Osteoblast (primary cell): ENCODE measurements around the gene MRGPRX3. TPM values are rescaled to one million over a fixed set of nuclear protein-coding genes. Genes with fewer than 3 reads are reported as not detected.
A peak's percentile ranks its signal among the peaks of the same experiment; 100 is the strongest.

ENCODE experiments used
- DNase-seq: peaks from one replicate; pipeline ENCODE4 v3.0.0; 2011; ENCODE audit warnings: low spot score, mixed read lengths; ENCODE audit not compliant: insufficient read length; ENCODE audit errors: missing footprints
- H2AFZ ChIP-seq: 2 replicates; pipeline ENCODE4 v1.6.0; 2011; ENCODE audit warnings: mild to moderate bottlenecking, low read length
- H3K27ac ChIP-seq: 2 replicates; pipeline ENCODE4 v1.5.1; 2011; ENCODE audit warnings: mild to moderate bottlenecking, low read depth, low read length, moderate library complexity
- H3K27me3 ChIP-seq: 2 replicates; pipeline ENCODE4 v1.6.0; 2012; ENCODE audit warnings: mild to moderate bottlenecking, control low read depth, inconsistent platforms, low read length, moderate library complexity; ENCODE audit not compliant: insufficient read depth
- H3K36me3 ChIP-seq: 2 replicates; pipeline ENCODE4 v1.5.1; 2011; ENCODE audit warnings: mild to moderate bottlenecking, low read length, control low read depth, moderate library complexity; ENCODE audit not compliant: insufficient read depth
- H3K4me1 ChIP-seq: 2 replicates; pipeline ENCODE4 v1.5.1; 2011; ENCODE audit warnings: mild to moderate bottlenecking, low read length, control low read depth, moderate library complexity; ENCODE audit not compliant: insufficient read depth
- H3K4me2 ChIP-seq: 2 replicates; pipeline ENCODE4 v1.6.0; 2011; ENCODE audit warnings: mild to moderate bottlenecking, low read length; ENCODE audit not compliant: insufficient read depth
- H3K4me3 ChIP-seq: fragments of 200-600 bp; sonication (generic); 3 replicates; pipeline ENCODE4 v1.5.1; 2012; ENCODE audit warnings: mild to moderate bottlenecking, low read length, inconsistent platforms; ENCODE audit not compliant: insufficient read depth
- H3K79me2 ChIP-seq: 2 replicates; pipeline ENCODE4 v1.6.0; 2012; ENCODE audit warnings: mild to moderate bottlenecking, low read length, control low read depth, inconsistent platforms; ENCODE audit not compliant: insufficient read depth
- H3K9me3 ChIP-seq: 2 replicates; pipeline ENCODE4 v1.5.1; 2011; ENCODE audit warnings: low read depth, low read length, control low read depth
- H4K20me1 ChIP-seq: 2 replicates; pipeline ENCODE4 v1.6.0; 2012; ENCODE audit warnings: mild to moderate bottlenecking, low read length, control low read depth; ENCODE audit not compliant: insufficient read depth
- total RNA-seq: library from RNA; depleted of rRNA; stranded (reverse); fragments of >200 nt; gene quantifications from 2 replicates; pipeline ENCODE4 v1.2.3, GENCODE V29; 2012
- TF ChIP-seq, protein P1 (sequence below): IDR thresholded peaks from 2 replicates; pipeline ENCODE4 v1.5.1; 2011; ENCODE audit warnings: mild to moderate bottlenecking, low read depth, low read length, moderate library complexity; ENCODE audit errors: extremely low read depth

Gene MRGPRX3
- total RNA-seq, 1 donor = not detected

GRCh38 chr11:18093959-18094358 lies 38.4 kb upstream of the MRGPRX3 start:
- Histone ChIP-seq H3K4me1 (no peaks in the 10 kb centered on the region), H3K27ac (no peak overlapping the region), H3K79me2 (peaks cover 3% of the 10 kb centered on the region), H3K27me3 (no peaks in the 10 kb centered on the region), H2AFZ (no peak overlapping the region), H3K36me3 (peaks cover 11% of the 10 kb centered on the region), H4K20me1 (no peaks in the 10 kb centered on the region), H3K4me2 (no peak overlapping the region), H3K9me3 (no peaks in the 10 kb centered on the region), H3K4me3 (no peak overlapping the region)
- DNase-seq = no peak
- TF ChIP-seq, protein P1, sequence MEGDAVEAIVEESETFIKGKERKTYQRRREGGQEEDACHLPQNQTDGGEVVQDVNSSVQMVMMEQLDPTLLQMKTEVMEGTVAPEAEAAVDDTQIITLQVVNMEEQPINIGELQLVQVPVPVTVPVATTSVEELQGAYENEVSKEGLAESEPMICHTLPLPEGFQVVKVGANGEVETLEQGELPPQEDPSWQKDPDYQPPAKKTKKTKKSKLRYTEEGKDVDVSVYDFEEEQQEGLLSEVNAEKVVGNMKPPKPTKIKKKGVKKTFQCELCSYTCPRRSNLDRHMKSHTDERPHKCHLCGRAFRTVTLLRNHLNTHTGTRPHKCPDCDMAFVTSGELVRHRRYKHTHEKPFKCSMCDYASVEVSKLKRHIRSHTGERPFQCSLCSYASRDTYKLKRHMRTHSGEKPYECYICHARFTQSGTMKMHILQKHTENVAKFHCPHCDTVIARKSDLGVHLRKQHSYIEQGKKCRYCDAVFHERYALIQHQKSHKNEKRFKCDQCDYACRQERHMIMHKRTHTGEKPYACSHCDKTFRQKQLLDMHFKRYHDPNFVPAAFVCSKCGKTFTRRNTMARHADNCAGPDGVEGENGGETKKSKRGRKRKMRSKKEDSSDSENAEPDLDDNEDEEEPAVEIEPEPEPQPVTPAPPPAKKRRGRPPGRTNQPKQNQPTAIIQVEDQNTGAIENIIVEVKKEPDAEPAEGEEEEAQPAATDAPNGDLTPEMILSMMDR = no peak

DNA sequence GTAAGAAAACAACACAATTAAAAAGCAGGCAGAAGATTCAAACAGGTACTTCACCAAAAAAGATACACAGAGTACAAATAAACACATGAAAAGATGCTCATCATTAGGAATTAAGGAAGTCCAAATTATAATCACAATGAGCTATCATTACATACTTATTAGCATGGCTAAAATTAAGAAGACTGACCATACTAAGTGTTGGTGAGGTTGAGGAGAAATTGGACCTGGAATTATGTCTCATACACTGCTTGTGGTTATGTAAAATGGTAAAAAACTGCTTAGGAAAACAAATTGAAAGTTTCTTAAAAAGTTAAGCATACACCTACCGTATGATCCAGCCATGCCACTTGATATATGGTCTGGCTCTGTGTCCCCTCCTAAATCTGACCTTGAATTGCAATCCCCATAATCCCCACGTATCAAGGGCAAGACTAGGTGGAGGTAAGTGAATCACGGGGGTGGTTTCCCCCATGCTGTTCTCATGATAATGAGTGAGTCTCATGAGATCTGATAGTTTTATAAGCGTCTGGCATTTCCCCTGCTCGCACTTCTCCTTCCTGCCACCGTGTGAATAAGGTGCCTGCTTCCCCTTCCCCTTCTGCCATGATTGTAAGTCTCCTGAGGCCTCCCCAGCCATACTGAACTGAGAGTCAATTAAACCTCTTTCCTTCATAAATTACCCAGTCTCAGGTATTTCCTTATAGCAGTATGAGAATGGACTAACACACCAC lies 31.3 kb upstream of the MRGPRX3 start:
- H3K4me2 ChIP-seq = no peak overlapping the region
- no peak overlapping the region for H3K27ac ChIP-seq
- H3K27me3 ChIP-seq = no peaks in the 10 kb centered on the region
- H3K36me3 ChIP-seq = peaks cover 6% of the 10 kb centered on the region
- H4K20me1 ChIP-seq = peaks cover 4% of the 10 kb centered on the region
- H3K4me3 ChIP-seq = no peak overlapping the region
- no peak overlapping the region for H2AFZ ChIP-seq
- no peak for DNase-seq
- H3K9me3 ChIP-seq = no peaks in the 10 kb centered on the region
- TF ChIP-seq, protein P1 = no peak
- H3K4me1 ChIP-seq = peaks cover 6% of the 10 kb centered on the region
- peaks cover 22% of the 10 kb centered on the region for H3K79me2 ChIP-seq

- H3K79me2 ChIP-seq = peaks cover 16% of the 10 kb centered on the region
- no peaks in the 10 kb centered on the region for H3K27me3 ChIP-seq
- TF ChIP-seq, protein P1 = no peak
- peak overlapping the region; percentile 75 for H3K4me2 ChIP-seq
- DNase-seq = no peak
- H3K36me3 ChIP-seq = peaks cover 6% of the 10 kb centered on the region
- peak overlapping the region; percentile 71 for H3K27ac ChIP-seq
- H3K4me3 ChIP-seq = peak overlapping the region; percentile 97
- H4K20me1 ChIP-seq = no peaks in the 10 kb centered on the region
- no peaks in the 10 kb centered on the region for H3K9me3 ChIP-seq
- H2AFZ ChIP-seq = peak overlapping the region; percentile 96
- H3K4me1 ChIP-seq = peaks cover 6% of the 10 kb centered on the region
Observed at GRCh38 chr11:18105086-18105801, 27.1 kb upstream of the MRGPRX3 start.
